Activated T-cell treated with anti-CD3 and anti-CD28 coated beads for 4 hours (primary cell): ENCODE data around the gene KAT7.

ENCODE experiments used
- DNase-seq: peaks from one replicate; pipeline ENCODE4 v3.0.0-alpha.2; 2020

Gene KAT7

DNA sequence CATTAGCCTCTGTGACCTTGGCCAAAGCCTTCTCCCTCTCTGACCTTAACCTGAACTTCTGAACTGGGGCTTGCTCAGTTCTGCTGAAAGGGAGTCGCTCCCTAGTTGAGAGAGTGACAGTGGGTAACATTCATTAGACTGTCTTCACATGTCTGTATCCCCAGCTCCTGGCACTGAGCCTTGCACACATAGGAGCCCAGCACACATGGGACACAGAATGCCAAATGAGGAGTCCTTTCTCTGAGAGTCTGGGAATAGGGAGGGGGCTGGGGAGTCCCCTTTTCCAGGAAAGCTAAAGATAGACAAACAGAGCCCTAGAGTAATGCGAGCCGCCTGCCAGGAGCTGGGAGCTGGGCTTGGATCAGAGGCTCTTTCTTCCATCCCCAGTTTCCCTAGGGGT is 56.8 kb downstream of the KAT7 start:
- DNase-seq: no peak

DNA sequence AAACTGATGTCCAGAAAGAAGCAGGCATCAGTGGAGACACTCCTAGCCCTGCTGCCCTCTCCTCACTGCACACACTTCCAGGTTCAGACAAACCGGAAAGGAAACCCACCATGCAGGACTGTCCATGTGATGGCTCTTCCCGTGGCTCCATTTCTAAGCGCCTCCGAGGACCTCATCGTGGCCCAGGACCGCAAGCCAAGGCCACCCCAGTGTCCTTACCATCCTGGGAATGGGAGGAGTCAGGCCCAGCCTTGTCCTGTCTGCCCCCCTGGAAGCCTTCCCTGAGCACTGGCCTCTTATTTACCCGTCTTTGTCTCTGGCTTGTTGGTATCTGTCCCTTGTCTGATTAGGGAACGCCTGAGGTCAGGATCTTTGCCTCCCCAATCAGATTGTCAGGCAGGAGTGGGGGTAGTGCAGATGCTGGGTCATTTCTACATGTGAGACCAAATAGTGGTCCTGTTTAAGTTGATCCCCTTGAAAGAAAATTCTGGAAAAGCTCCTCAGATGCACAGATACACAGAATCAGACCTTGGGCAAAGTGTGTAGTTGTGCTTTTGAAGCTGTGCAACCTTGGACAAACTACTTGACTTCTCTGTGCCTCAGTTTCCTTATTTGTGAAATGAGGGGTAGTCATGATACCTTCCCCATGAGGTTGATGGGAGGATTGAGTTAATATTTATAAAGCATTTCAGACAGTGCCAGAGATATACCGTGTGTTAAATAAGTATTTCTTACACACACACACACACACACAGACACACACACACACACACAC is 58.6 kb downstream of the KAT7 start:
- no peak for DNase-seq

DNA sequence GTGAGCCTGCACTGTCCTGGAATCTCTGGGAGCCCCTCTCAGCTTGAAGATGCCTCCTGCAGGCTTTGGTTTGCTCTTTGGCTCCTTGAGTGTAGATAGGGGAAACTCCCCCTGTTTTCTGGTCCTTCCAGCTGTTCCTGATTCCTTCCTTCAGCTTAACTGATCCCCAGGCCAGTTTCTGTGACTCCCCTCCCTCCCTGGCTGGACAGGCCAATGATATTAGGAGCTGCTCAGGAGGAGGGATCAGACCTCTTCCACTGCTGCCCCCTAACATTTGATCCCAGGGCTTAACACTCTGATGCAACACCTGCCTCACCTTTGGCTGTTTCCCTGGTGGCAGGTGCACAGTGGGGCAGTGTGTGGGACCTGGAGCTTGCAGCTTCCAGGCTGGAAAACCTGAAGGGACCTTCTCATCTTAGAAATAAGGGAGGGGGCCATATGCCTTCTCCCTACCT is 59.6 kb downstream of the KAT7 start, which contains the start of gene TAC4:
TAC4 (minus strand) TSS at position 51 of the 455 bp plus-strand sequence. CDS start 52 bp downstream, outside the sequence.
- no peak for DNase-seq

DNA sequence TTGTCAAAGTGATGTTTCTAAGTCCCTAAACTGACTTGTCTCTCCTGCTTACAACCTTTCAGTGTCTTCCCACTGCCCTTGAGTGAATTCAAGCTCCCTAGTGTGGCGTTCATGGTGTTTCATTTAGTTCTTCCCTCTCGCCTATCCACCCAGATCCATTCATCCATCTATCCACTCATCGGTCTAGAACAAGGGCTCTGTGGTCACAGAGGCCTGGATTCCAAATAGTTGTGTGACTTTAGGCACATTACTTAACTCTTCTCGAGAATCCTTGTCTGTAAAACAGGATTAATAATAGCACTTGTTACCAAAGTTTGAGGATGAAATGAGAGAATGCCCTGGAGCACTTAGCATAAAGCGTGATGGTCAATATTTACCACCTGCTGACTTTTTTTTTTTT is 60.3 kb downstream of the KAT7 start:
- DNase-seq: no peak

DNA sequence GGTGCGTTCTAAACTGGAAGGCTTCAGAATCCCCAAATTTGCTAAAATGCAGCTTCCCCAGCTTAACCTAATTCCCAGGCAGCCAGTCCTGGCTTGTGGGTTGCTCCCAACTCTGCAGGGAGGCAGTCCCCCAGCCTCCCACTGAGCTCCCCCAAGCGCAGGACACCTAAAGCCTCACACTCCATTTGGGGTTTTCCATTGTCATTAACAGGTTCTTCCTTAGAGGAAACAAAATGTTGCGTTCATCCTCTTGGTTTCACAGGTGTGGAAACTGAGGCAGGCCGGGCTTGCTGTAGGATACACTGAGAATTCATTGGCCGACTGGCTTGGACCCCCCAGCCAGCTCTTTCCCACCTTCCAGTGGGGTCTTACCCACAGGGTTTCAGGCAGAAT is 61.7 kb downstream of the KAT7 start:
- DNase-seq: no peak

DNA sequence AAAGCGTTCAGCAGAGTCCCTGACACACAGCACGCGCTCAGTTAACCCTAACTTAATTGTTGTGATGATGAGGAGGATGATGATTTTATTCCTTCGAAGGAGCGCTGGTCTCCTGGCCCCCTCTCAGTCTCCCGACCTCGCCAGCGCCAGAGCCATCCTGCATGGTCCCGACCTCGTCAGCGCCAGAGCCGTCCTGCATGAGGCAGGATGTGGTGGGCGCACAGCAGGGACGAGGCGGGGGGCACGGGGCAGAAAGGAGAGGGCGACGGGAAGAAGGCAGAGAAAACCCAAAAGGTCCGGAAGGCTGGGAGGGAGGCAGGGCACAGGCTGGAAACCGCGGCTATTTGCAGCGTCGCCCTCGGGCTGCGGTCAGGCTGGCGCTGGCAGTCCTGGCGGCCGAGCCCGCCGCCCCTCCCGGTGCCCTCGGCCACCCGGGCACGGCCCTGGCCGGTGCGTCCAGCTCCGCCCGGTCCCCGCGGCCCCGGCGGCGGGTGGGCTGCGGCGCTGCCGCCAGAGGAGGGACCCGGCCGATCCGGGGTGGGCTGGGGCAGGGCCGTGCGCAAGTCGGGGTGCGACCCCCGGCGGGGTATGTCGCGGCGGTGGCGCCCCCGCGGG is 62.4 kb downstream of the KAT7 start:
- no peak for DNase-seq

DNA sequence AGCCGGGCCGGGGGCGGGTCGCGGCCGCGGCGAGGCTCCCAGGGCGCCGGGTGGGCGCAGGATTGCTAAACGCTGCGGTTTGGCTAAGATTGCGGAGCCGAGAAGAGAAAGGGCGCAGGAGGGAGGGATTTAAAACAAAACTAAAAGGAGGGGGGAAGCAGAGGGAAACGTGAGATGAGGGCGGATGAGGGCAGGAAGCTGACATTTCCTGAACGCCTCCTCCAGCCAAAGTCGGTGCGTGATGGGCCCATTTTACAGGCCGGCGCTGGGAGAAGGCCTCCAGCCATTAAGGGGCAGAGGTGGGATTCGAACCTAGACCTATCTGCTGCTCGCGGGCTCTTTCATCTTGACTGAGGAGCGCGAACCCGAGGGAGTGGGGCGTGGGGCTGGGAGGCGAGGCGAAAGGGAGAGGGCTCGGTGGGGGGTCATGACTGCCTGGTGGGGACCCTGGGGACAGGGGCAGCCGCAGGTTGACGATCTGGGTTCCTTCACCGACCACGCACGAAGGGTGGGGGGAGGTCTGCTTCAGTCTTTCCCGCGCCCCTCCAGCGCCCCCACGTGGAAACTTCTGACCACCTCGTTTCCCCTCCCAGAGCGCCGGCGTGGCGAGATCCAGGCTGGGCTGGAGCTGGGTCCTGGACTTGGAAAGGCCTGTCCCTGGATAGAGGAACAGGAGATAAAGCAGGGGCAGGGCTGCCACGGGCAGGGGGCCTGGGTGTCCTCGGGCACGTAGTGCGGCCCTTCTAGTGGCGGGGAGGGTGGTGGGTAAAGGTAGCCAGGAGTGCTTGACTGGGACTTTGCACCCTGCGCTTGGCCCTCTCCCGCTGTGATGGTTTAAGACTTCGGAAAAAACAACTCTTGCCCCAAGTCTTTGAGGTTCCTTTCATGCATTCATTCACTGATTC is 63.2 kb downstream of the KAT7 start:
- peak; percentile 61 for DNase-seq

DNA sequence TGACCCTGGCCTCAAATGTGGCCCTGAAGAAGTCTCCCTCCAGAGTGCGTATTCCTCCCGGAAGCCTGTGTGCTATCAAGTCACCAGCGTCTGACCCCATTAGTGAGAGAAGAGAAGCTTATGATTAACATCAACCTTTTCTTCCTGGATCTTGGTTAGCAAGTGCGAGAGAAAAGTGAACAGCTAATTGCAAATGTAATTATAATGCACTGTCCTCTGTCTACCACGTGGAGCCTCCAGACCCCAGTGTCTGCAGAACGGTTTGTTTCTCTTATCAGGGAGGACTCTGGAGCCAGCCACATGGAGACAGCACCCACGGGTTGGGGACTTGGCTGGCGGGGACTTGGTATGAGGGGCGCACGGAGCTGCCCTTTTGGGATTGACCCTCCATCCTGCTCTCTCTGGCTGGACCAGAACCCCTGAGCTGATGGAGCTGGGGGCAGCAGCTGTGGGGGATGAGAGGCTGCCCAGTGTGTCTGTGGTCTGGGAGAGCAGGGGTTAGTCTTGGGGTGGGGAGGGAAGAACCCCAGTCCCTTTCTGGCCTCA is 65.1 kb downstream of the KAT7 start:
- no peak for DNase-seq

DNA sequence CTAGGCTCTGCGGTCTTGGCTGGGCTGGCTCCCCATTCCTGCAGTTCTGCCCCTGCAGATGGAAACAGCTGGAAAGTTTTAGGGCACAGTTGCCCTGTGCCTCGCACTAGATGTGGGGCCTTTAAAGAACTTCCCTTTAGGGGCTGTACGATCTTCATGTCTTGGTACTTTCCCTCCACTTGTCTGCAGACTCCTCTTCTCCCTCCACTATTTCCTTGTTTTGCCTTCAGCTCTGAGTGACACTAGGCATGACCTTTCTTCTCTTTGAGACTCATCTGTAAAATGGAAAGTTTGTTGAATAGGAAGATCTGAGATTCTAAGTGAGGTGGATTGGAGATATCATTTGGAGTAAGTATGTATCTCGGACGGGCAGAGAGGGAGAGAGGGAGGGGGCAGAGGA is 65.6 kb downstream of the KAT7 start:
- no peak for DNase-seq

DNA sequence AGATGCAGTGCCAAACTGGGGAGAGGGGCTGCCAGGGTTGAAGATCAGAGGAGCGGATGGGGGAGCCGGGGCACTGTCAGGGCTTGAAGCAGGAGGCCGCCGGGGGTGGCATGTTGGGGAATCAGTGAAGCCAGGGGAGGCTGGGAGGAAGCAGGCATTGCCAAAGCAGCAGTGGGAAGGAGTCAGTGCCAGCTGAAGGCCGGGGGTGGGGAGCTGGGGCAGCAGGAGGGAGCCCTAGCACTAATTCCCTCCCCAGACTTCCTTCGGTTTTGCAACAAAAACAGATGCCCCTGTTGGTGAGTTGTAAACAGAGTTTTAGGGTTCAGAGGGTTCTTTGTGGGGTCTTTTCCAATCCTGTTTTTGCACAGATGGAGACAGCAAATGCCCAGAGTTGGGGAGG is 70.3 kb downstream of the KAT7 start:
- DNase-seq: no peak

DNA sequence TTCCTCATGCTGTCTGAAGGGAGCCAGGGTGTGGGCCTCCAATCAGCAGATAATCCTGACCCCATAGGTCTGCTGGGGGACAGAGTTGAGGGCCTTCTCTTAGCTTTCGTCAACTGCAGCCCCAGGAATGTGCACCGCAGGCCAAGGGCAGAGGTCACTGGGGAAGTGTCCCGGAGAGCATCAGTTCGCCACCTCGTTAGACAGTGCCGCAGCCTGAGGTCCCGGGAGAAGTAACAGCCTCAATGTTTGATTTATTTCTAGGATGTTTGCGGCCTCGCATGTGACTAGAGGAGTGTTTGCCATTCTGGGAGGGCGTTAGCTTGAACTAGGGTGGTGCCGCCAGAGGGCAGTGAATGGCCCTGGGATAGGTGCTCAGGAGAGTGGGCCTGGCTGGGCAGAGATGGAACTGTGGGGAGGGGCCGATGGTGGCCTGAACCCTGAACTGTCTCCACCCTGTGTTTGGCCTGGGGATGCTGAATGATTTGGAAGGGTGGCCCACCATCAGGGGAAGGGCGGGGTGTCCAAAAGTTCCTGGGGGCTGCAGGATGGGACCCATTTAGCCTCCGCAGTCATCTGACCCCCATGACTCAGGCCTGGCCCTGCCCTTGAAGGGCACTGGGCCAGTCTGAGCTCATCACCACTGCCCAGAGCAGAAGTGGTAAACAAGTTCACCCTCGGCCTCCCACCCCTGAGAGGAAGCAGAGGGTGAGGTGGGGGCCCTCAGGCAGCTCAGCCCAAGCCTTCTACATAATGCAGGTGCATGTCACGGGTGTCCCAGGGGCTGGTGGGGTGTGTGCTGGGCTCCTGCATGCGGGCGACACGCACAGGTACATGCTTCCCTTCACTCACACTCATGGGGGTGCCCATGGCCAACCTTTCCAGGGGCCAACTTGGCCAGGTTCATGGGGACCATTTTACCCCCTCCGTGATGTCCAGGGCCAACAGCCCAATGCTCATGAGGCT is 71.8 kb downstream of the KAT7 start:
- DNase-seq: no peak

DNA sequence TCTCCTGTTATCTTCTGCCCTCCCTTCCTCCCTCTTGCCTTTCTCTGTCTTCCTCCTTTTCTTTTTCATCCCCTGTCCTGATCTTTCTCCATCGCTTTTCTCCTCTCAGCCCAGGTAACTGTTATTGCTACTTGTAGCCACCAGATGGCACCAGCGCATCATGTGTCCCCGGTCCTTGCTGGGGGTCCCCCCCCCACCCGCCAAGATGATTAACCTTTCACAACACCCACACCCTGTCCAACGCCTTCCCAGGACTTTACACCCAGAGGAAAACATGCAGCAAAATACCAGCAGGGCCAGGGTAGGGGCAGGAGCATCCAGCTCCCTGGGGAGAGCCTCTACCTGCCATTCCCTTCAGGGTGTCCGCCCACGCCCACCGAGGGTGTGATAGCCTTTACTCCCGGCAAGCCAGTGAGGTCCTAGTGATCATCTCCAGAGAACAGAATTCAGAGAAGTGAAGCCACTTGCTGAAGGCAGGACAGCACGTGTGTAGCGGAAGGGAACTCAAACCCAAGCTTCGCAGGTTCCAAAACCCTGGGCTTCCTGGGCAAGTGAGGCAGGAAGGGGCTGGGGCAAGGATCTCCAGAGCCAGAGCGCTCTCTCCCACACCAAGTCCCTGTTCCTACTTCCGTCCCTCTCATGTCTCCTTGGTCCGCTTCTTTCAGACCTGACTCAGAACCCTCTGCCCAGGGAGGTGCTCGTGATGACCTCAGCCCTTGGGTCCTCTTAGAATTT is 72.8 kb downstream of the KAT7 start:
- DNase-seq: peak; percentile 50

DNA sequence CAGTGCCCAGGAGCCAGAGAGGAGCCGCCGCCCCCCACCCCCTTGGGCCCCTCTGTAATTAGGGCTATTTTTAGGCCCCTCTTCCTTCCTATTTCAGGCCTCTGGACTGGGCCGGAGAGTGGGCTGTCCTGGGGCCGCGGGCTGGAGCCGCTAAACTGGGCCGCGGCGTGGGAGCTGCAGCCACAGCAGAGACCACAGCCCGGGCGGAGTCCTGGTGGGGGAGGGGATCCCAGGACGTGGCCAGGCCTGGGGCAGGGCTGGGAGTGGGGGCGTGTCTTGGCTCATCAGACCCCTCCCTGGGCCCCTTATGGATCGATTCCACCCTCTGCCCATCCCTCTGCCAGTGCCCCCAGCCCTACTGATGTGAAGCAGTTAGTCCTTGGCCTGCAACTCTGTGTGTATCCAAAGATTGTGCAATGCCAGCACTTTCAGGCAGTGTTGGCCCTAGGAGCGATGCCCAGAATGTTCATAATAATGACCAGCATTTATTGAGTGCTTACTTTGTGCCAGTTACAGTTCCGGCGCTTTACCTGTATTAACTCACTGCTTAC is 74.4 kb downstream of the KAT7 start:
- DNase-seq: no peak

DNA sequence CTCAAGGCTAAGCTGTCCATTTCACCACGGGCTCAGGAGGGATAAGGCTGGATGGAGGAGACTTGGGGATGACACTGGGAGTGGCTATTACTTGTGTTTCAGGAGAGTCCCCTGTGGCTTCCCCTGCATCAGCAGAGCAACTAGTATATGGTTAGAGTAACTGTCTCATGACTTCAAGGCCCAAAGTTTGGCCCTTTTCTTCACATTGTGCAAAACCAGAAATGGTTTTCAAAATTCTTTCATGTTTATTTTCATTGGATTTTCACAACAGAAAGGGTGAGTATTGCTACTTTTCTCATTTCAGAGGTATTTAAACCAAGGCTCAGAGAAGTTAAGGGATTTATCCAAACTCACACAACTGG is 77.5 kb downstream of the KAT7 start:
- DNase-seq: no peak

DNA sequence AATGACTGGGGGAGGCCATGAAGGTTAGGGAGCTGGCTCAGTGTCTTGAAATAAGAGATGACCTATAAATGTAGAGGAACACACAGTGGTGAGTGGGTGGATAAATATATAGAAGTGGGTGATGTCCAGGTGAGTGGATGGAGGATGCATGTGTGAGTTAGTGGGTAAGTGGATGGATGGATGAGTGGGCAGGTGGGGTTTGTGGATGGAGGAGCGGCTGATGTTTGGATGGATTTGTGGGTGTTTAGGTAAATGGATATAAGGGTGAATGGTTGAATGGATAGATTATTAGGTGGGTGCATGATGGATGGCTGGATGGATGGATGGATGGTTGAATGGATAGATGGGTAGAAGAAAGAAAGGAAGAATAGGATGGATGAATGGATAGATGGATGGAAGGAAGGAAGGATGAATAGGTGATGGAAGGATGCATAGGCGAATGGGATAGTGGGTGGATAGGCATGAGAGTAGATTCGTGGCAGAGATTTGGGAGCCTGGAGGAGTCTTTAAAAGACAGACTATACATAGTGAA is 78.5 kb downstream of the KAT7 start:
- DNase-seq: no peak

DNA sequence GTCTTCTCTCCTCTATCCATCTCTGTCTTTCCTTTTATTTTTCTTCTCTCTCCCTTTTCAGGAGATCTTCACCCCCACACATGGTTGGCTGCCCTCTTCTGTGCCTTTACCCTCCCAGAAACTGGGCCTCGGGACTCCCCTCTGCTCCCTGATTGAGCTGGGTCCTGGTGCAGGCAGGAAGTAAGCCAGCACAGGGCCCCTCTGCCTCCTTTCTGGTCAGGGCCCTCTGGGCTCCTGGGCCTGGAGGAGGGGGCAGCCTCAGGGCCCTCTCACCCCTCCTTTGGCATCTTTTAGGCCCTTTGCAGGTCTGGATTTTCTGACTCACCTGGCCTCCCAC is 80.5 kb downstream of the KAT7 start:
- DNase-seq: no peak

DNA sequence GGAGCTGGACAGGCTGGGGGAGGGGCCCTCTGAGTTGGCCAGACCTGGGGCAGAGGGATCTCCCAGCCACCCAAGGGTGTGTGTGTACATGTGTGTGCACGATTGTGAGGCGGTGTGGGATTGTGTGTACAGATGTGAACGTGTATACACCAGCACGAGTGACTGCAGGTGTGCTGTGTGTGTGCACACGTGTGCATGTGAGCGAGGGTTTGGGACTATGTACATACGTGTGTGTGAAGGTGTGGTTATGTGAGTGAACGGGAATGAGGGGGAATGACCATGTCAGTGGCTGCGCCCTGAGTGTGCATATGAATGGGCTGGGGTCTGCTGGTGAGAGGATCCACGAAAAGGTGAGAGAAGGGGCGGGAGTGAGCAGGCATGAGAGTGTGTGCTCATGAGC is 81.8 kb downstream of the KAT7 start:
- no peak for DNase-seq

DNA sequence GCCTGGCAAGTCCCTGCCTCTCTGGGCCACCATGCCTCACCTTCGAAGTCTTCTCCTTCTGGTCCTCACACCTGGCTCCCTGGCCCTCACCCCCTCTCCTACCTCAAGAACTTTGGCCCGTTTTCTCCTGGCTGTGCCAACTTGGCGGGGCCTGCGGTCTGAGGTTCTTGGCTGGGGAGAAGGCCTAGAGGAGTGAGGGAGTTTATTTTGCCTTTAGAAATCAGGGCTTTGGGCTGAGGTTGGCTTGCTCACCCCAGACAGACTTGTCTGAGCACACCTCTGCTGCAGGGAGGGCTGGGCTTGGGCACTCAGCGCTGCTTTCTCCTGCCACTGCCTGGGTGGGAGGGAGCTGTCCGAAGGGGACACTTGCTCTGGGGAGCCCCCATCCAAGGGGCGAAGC is 82.7 kb downstream of the KAT7 start:
- DNase-seq: no peak

DNA sequence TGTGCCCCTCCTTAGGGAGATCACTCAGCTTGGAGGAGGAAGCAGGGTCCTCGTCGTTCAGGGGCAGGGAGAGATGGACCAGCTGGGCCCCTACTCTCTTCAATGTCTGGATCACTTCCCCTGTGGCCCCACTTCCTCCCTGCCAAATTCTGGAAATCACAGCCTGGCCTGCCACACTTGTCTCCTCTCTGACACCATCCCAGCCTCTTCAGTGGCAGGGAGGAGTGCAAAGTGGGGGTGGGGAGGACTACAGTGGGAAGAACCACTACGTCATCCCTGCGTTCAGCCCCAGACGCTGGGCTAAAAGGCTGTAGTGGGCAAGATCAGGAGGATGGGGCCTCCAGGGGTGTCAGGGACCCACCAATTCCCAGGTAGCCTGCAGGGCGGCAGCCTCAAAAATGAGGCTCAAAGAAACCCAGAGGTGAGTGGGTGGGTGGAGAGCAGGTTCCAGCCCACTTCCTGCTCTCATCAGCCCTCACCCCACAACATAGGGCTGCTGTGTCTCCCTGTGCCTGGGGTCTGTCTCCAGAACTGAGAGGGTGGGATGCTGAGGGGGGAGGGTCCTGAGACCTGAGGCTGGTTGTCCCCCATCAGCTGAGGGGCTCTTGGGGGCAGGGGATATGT is 84.4 kb downstream of the KAT7 start:
- no peak for DNase-seq

DNA sequence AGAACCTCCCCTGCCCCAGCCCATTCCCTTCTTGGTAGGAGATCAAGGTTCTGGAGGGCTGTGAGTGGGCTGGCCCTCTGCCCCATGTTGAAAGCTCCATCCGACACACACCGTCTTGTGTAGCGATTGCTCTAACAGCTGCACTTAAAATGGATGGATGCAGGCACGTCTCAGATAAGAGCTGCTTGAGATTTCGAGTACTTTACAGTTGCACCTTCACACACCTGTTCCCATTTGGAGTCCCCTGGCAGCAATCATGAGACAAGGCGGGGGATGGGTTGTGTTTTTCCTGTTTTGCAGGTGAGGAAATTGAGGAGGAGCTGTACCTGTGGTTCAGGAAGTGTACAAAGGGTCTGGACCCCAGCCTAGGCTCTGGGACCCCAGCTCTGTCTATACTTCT is 85.0 kb downstream of the KAT7 start:
- DNase-seq: no peak

DNA sequence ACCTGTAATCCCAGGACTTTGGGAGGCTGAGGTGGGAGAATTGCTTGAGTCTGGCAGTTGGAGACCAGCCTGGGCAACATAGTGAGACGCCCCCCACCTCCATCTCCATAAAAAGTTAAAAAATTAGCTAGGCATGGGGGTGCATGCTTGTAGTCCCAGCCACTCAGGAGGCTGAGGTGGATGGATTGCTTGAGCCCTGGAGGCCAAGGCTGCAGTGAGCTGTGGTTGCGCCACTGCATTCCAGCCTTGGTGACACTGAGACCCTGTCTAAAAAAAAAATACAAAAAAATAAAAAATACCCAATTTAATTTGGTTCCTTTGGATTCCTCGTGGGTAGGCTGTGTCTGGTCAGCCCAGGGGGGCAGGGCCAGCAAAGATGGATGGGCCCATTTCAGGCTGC is 85.4 kb downstream of the KAT7 start:
- no peak for DNase-seq
